ENCODE measurements around the gene RPLP1. TPM values are rescaled to one million over a fixed set of nuclear protein-coding genes. Genes with fewer than 3 reads are reported as not detected.

Gene RPLP1
- total and polyA plus RNA-seq, 2 of the 8 experiments (the other 6 are each of a cell fraction or from before 2014, with no cell fraction given) = 2,089 to 4,387 TPM

- TF ChIP-seq ATF3 (IDR thresholded peaks at IDR 0.05; ENCODE audit: insufficient read depth, low read depth, low read length) = no peak
- no peak for TF ChIP-seq JUN (IDR thresholded peaks at IDR 0.05; ENCODE audit: low read depth, low read length)
Observed at GRCh38 chr15:69474291-69474690, 21.7 kb downstream of the RPLP1 start (continued).

All from H1 (cell line).